ENCODE measurements around the gene TRIM41. TPM values are rescaled to one million over a fixed set of nuclear protein-coding genes. Genes with fewer than 3 reads are reported as not detected.

TRIM41 gene
- total and polyA plus RNA-seq, 9 of the 15 experiments (the other 6 are each of a cell fraction or from before 2014, with no cell fraction given), result 1.8 to 47.6 (median 20.9) TPM

- TF ChIP-seq ATF3 (IDR thresholded peaks at IDR 0.05) (no peak), ATF3 (CRISPR knock-in tag; conservative IDR thresholded peaks at IDR 0.05) (no peak), IRF1 (CRISPR knock-in tag; IDR thresholded peaks at IDR 0.05; ENCODE audit: borderline replicate concordance) (no peak), ZNF511 (CRISPR knock-in tag; IDR thresholded peaks at IDR 0.05) (0 out of 2 replicates have a peak, but pooled peaks have one; percentile 43), ZNF589 (CRISPR knock-in tag; IDR thresholded peaks at IDR 0.05; ENCODE audit: low read depth) (peak; percentile 71; the same call in 1 of the 2 replicates), ZHX1 (conservative IDR thresholded peaks at IDR 0.05; ENCODE audit: low read length) (no peak), ZNF766 (CRISPR knock-in tag; conservative IDR thresholded peaks at IDR 0.05) (no peak), ZNF445 (CRISPR knock-in tag; IDR thresholded peaks at IDR 0.05; ENCODE audit: low read depth) (no peak), CBFB (CRISPR knock-in tag; IDR thresholded peaks at IDR 0.05) (no peak), ZNF41 (CRISPR knock-in tag; conservative IDR thresholded peaks at IDR 0.05) (no peak), FOXA3 (CRISPR knock-in tag; conservative IDR thresholded peaks at IDR 0.05 in 1 of 2, IDR thresholded peaks at IDR 0.05 in 1 of 2) (peak in 1 of 2 experiments; percentile 13; a peak in 1 of 4 replicates), ZNF431 (CRISPR knock-in tag; IDR thresholded peaks at IDR 0.05) (no peak), ZNF224 (CRISPR knock-in tag; IDR thresholded peaks at IDR 0.05) (no peak), L3MBTL2 (IDR thresholded peaks at IDR 0.05) (no peak), NFIC (IDR thresholded peaks at IDR 0.05) (no peak; the same call in 1 of the 2 replicates), C11orf30 (IDR thresholded peaks at IDR 0.05; ENCODE audit: low read depth) (no peak), ZNF197 (CRISPR knock-in tag; IDR thresholded peaks at IDR 0.05; ENCODE audit: low read depth) (no peak), SNIP1 (IDR thresholded peaks at IDR 0.05; ENCODE audit: low read depth) (no peak), NBN (IDR thresholded peaks at IDR 0.05; ENCODE audit: low read depth) (no peak; the same call in 1 of the 2 replicates), ATF4 (CRISPR knock-in tag; IDR thresholded peaks at IDR 0.05) (0 out of 2 replicates have a peak, but pooled peaks have one; percentile 3), CBX3 (IDR thresholded peaks at IDR 0.05; ENCODE audit: borderline replicate concordance in 1 of 2, low read length in 2 of 2) (no peak), POLR2A (conservative IDR thresholded peaks at IDR 0.05) (peak; percentile 86), SMARCA5 (IDR thresholded peaks at IDR 0.05) (no peak), ZNF551 (CRISPR knock-in tag; IDR thresholded peaks at IDR 0.05) (no peak)
Measured at GRCh38 chr5:181261320-181262049, 38.4 kb downstream of the TRIM41 start (continued).

Data from K562 (cell line).